GM06990 (cell line): ENCODE results near the gene KIAA0040.

Source experiments
- DNase-seq: peaks from one replicate; pipeline ENCODE4 v3.0.0-alpha.2; 2011; ENCODE audit not compliant: insufficient read length; ENCODE audit errors: extremely low read depth
- H3K27me3 ChIP-seq: replicated peaks from 2 replicates; pipeline ENCODE4 v1.6.0; 2011; ENCODE audit warnings: low read length; ENCODE audit not compliant: control insufficient read depth, insufficient read depth
- H3K36me3 ChIP-seq: 2 replicates; pipeline ENCODE4 v1.5.1; 2011; ENCODE audit warnings: low read length; ENCODE audit not compliant: control insufficient read depth, insufficient read depth
- H3K4me3 ChIP-seq: replicated peaks from 2 replicates; pipeline ENCODE4 v1.5.1; 2011; ENCODE audit warnings: low read depth, mild to moderate bottlenecking, control low read depth, low read length
- CTCF ChIP-seq: IDR thresholded peaks from 2 replicates; pipeline ENCODE4 v1.5.1; 2011; ENCODE audit warnings: low read length, control low read depth, mild to moderate bottlenecking, inconsistent platforms; ENCODE audit not compliant: insufficient read depth, poor library complexity, severe bottlenecking

The KIAA0040 gene

GRCh38 chr1:175183586-175183985 lies 9.0 kb downstream of the KIAA0040 start:
- H3K36me3 ChIP-seq = no peaks in the 10 kb centered on the region
- DNase-seq = no peak
- H3K4me3 ChIP-seq = no peak overlapping the region
- TF ChIP-seq CTCF = no peak
- H3K27me3 ChIP-seq = no peaks in the 10 kb centered on the region

- Histone ChIP-seq H3K27me3 (no peaks in the 10 kb centered on the region), H3K4me3 (no peak overlapping the region), H3K36me3 (no peaks in the 10 kb centered on the region)
- no peak for TF ChIP-seq CTCF
- no peak for DNase-seq
These were observed 10.3 kb downstream of the KIAA0040 start for GRCh38 chr1:175182201-175182746.

- Histone ChIP-seq H3K4me3 (no peak overlapping the region), H3K27me3 (no peaks in the 10 kb centered on the region), H3K36me3 (no peaks in the 10 kb centered on the region; the same call in 1 of the 2 replicates)
- DNase-seq = no peak
- TF ChIP-seq CTCF = no peak
These were observed 12.6 kb downstream of the KIAA0040 start for GRCh38 chr1:175179837-175180590.

GRCh38 chr1:175178456-175178855 lies 14.1 kb downstream of the KIAA0040 start:
- Histone ChIP-seq H3K36me3 (no peaks in the 10 kb centered on the region; the same call in 1 of the 2 replicates), H3K27me3 (no peaks in the 10 kb centered on the region), H3K4me3 (no peak overlapping the region)
- DNase-seq = no peak
- no peak for TF ChIP-seq CTCF

GRCh38 chr1:175178056-175178455 lies 14.5 kb downstream of the KIAA0040 start:
- Histone ChIP-seq H3K36me3 (no peaks in the 10 kb centered on the region; the same call in 1 of the 2 replicates), H3K4me3 (no peak overlapping the region), H3K27me3 (no peaks in the 10 kb centered on the region)
- TF ChIP-seq CTCF = no peak
- DNase-seq = no peak
